HepG2 (cell line): Measurements from ENCODE around the gene F8. TPM values are rescaled to one million over a fixed set of nuclear protein-coding genes. Genes with fewer than 3 reads are reported as not detected.

ENCODE experiments used
- ASH2L ChIP-seq: fragments of 300-600, 200-600 bp; sonication (generic); IDR thresholded peaks from 2 replicates; pipeline ENCODE4 v1.7.0; 2017; ENCODE audit warnings: low read depth, mild to moderate bottlenecking, moderate library complexity, mixed read lengths, low read length; ENCODE audit not compliant: insufficient read length
- EEA1 ChIP-seq: sonication (generic); formaldehyde crosslinking; IDR thresholded peaks from 2 replicates; pipeline ENCODE4 v1.5.1; 2020; ENCODE audit warnings: mild to moderate bottlenecking, missing genetic modification reagents, borderline replicate concordance
- GABPB1 ChIP-seq: IDR thresholded peaks from 2 replicates; pipeline ENCODE4 v1.6.1; 2016; ENCODE audit warnings: mild to moderate bottlenecking, missing genetic modification reagents, moderate library complexity, missing compliant biosample characterization
- HDAC1 ChIP-seq: sonication (generic); formaldehyde crosslinking; IDR thresholded peaks from 2 replicates; pipeline ENCODE4 v1.5.1; 2020; ENCODE audit warnings: mild to moderate bottlenecking, missing genetic modification reagents
- JUN ChIP-seq: sonication (generic); formaldehyde crosslinking; IDR thresholded peaks from 2 replicates; pipeline ENCODE4 v1.4.0; 2020; ENCODE audit warnings: mild to moderate bottlenecking, missing genetic modification reagents
- MTF2 ChIP-seq: sonication (generic); formaldehyde crosslinking; IDR thresholded peaks from 2 replicates; pipeline ENCODE4 v1.5.0; 2020; ENCODE audit warnings: missing genetic modification reagents, borderline replicate concordance
- NAIF1 ChIP-seq: sonication (generic); formaldehyde crosslinking; IDR thresholded peaks from 2 replicates; pipeline ENCODE4 v1.5.0; 2020; ENCODE audit warnings: mild to moderate bottlenecking, missing genetic modification reagents, borderline replicate concordance
- NR2F2 ChIP-seq: IDR thresholded peaks from 2 replicates; pipeline ENCODE4 v1.6.1; 2012; ENCODE audit warnings: low read depth, inconsistent platforms, borderline replicate concordance
- PATZ1 ChIP-seq: sonication (generic); formaldehyde crosslinking; IDR thresholded peaks from 2 replicates; pipeline ENCODE4 v1.4.0; 2020; ENCODE audit warnings: missing genetic modification reagents
- SIN3B ChIP-seq: fragments of 150-350 bp; IDR thresholded peaks from 2 replicates; pipeline ENCODE4 v1.6.1; 2014; ENCODE audit warnings: low read length
- SP140L ChIP-seq: sonication (generic); formaldehyde crosslinking; IDR thresholded peaks from 2 replicates; pipeline ENCODE4 v1.4.0; 2020; ENCODE audit warnings: missing genetic modification reagents, borderline replicate concordance
- THRA ChIP-seq: sonication (generic); formaldehyde crosslinking; IDR thresholded peaks from 2 replicates; pipeline ENCODE4 v1.4.0; 2020; ENCODE audit warnings: missing genetic modification reagents, borderline replicate concordance
- THYN1 ChIP-seq: sonication (generic); formaldehyde crosslinking; IDR thresholded peaks from 2 replicates; pipeline ENCODE4 v1.8.1; 2023; ENCODE audit warnings: low read depth, mild to moderate bottlenecking, moderate library complexity, missing genetic modification reagents, borderline replicate concordance
- ZBTB42 ChIP-seq: sonication (generic); formaldehyde crosslinking; IDR thresholded peaks from 2 replicates; pipeline ENCODE4 v1.5.0; 2020; ENCODE audit warnings: mild to moderate bottlenecking, missing genetic modification reagents
- ZNF143 ChIP-seq: sonication (generic); formaldehyde crosslinking; IDR thresholded peaks from 2 replicates; pipeline ENCODE4 v1.4.0; 2020; ENCODE audit warnings: missing genetic modification reagents
- ZNF513 ChIP-seq: sonication (generic); formaldehyde crosslinking; conservative IDR thresholded peaks from 2 replicates; pipeline ENCODE4 v1.5.0; 2020; ENCODE audit warnings: missing genetic modification reagents
- ZNF609 ChIP-seq: sonication (generic); formaldehyde crosslinking; IDR thresholded peaks from 2 replicates; pipeline ENCODE4 v1.4.0; 2020; ENCODE audit warnings: mild to moderate bottlenecking, missing genetic modification reagents, borderline replicate concordance
- polyA plus RNA-seq, 8 experiments: library from polyadenylated mRNA; depleted of rRNA in 3 of 8; stranded (reverse) in 7 of 8; unstranded in 1 of 8; fragments of >200 nt; fragmentation: Illumina TruSeq in 4 of 8; extraction: Trizol in 4 of 8; gene quantifications; 2 replicates each; pipeline versions ENCODE4 v1.2.1 to v1.2.3, GENCODE V29; 2011 to 2016; ENCODE audit warnings: low read depth in 4 of 8, missing spikeins in 1 of 8, mixed read lengths in 1 of 8; ENCODE audit not compliant: insufficient read depth in 1 of 8
- total RNA-seq, 5 experiments: library from RNA; depleted of rRNA; stranded (reverse); fragments of >200 nt; fragmentation: Illumina TruSeq; extraction: Trizol; gene quantifications; 2 replicates each; pipeline ENCODE4 v1.2.3, GENCODE V29; 2016; ENCODE audit warnings: low read depth in 1 of 5

F8 gene
- total and polyA plus RNA-seq, 2 of the 13 experiments (the other 11 are each of a cell fraction or from before 2014, with no cell fraction given): 0.29 to 0.61 TPM

GRCh38 chrX:154799556-154800348, 222.8 kb downstream of the F8 start (continued):
- peak; percentile 86 for TF ChIP-seq PATZ1 (CRISPR knock-in tag)
- no peak for TF ChIP-seq SP140L (CRISPR knock-in tag)
- TF ChIP-seq HDAC1 (CRISPR knock-in tag): no peak
- TF ChIP-seq MTF2: no peak
- no peak for TF ChIP-seq JUN (CRISPR knock-in tag)
- TF ChIP-seq GABPB1 (CRISPR knock-in tag): 0 out of 2 replicates have a peak, but pooled peaks have one; percentile 36
- TF ChIP-seq ZBTB42 (CRISPR knock-in tag): peak; percentile 91
- no peak for TF ChIP-seq EEA1
- peak; percentile 91 for TF ChIP-seq ZNF609
- no peak for TF ChIP-seq ZNF513 (CRISPR knock-in tag)
- TF ChIP-seq THYN1 (CRISPR knock-in tag): no peak
- peak; percentile 75 for TF ChIP-seq ASH2L
- no peak for TF ChIP-seq ZNF143
- no peak for TF ChIP-seq NAIF1 (CRISPR knock-in tag)
- TF ChIP-seq THRA (CRISPR knock-in tag): no peak
- peak; percentile 66; the same call in 1 of the 2 replicates for TF ChIP-seq NR2F2
- no peak for TF ChIP-seq SIN3B
